Glutamatergic neuron (in vitro differentiated cells): ENCODE data around the gene GAREM2. TPM values are rescaled to one million over a fixed set of nuclear protein-coding genes. Genes with fewer than 3 reads are reported as not detected.

Experiments
- DNase-seq: peaks from one replicate; pipeline ENCODE4 v3.0.0; 2022
- H3K27ac Mint-ChIP-seq: one replicate; pipeline ENCODE4 v1.8.0; 2020; ENCODE audit warnings: mild to moderate bottlenecking, mixed read lengths, inconsistent platforms; ENCODE audit not compliant: unreplicated experiment
- H3K27me3 Mint-ChIP-seq: one replicate; pipeline ENCODE4 v1.8.0; 2020; ENCODE audit warnings: mild to moderate bottlenecking, moderate library complexity, mixed read lengths, inconsistent platforms; ENCODE audit not compliant: unreplicated experiment
- H3K36me3 Mint-ChIP-seq: one replicate; pipeline ENCODE4 v1.8.0; 2020; ENCODE audit warnings: mild to moderate bottlenecking, mixed read lengths, inconsistent platforms; ENCODE audit not compliant: unreplicated experiment
- H3K4me1 Mint-ChIP-seq: one replicate; pipeline ENCODE4 v1.8.0; 2020; ENCODE audit warnings: mild to moderate bottlenecking, low read depth, mixed read lengths, inconsistent platforms; ENCODE audit not compliant: unreplicated experiment
- H3K4me3 Mint-ChIP-seq: one replicate; pipeline ENCODE4 v1.8.0; 2020; ENCODE audit warnings: mild to moderate bottlenecking, mixed read lengths, inconsistent platforms; ENCODE audit not compliant: unreplicated experiment
- H3K9me3 Mint-ChIP-seq: one replicate; pipeline ENCODE4 v1.8.0; 2020; ENCODE audit warnings: mild to moderate bottlenecking, moderate library complexity, mixed read lengths, inconsistent platforms; ENCODE audit not compliant: unreplicated experiment
- CTCF ChIP-seq: fragments of 200-600 bp; sonication (generic); IDR thresholded peaks from one replicate; pipeline ENCODE4 v1.5.0; 2021; ENCODE audit not compliant: partially characterized antibody, unreplicated experiment
- total RNA-seq: library from RNA; stranded (reverse); fragmentation: NEBNext Ultra II Directional; extraction: Animal tissue kit (Norgen Biotek cat#: 25700); gene quantifications from one replicate; pipeline ENCODE4 v1.2.1, GENCODE V29; 2021; ENCODE audit not compliant: unreplicated experiment

The GAREM2 gene
- total RNA-seq, 1 donor from 2014 or later, result 49.3 TPM

GRCh38 chr2:26214759-26215158 is 41.9 kb downstream of the GAREM2 start:
- peaks cover 13% of the 10 kb centered on the region for H3K36me3 Mint-ChIP-seq
- no peak overlapping the region for H3K4me3 Mint-ChIP-seq
- H3K27me3 Mint-ChIP-seq, result peaks cover 2% of the 10 kb centered on the region
- no peaks in the 10 kb centered on the region for H3K4me1 Mint-ChIP-seq
- no peak overlapping the region for H3K27ac Mint-ChIP-seq
- TF ChIP-seq CTCF, result no peak
- no peak for DNase-seq
- H3K9me3 Mint-ChIP-seq, result peaks cover 3% of the 10 kb centered on the region

- no peak for TF ChIP-seq CTCF
- Mint-ChIP-seq H3K9me3 (peaks cover 3% of the 10 kb centered on the region), H3K27ac (no peak overlapping the region), H3K27me3 (peaks cover 2% of the 10 kb centered on the region), H3K4me1 (no peaks in the 10 kb centered on the region), H3K4me3 (no peak overlapping the region), H3K36me3 (peaks cover 13% of the 10 kb centered on the region)
- DNase-seq, result no peak
These were observed 42.9 kb downstream of the GAREM2 start for GRCh38 chr2:26215833-26216232.

- no peak for DNase-seq
- TF ChIP-seq CTCF, result no peak
- Mint-ChIP-seq H3K9me3 (peaks cover 3% of the 10 kb centered on the region), H3K27ac (no peak overlapping the region), H3K4me3 (no peak overlapping the region), H3K27me3 (peaks cover 2% of the 10 kb centered on the region), H3K36me3 (peaks cover 13% of the 10 kb centered on the region), H3K4me1 (no peaks in the 10 kb centered on the region)
These were observed 43.7 kb downstream of the GAREM2 start for GRCh38 chr2:26216587-26216986.

GRCh38 chr2:26217720-26218119 is 44.8 kb downstream of the GAREM2 start:
- no peak for TF ChIP-seq CTCF
- Mint-ChIP-seq H3K9me3 (peaks cover 3% of the 10 kb centered on the region), H3K4me1 (no peaks in the 10 kb centered on the region), H3K27ac (no peak overlapping the region), H3K4me3 (no peak overlapping the region), H3K27me3 (peaks cover 2% of the 10 kb centered on the region), H3K36me3 (peaks cover 13% of the 10 kb centered on the region)
- no peak for DNase-seq

- Mint-ChIP-seq H3K4me3 (no peak overlapping the region), H3K27ac (no peak overlapping the region), H3K27me3 (no peaks in the 10 kb centered on the region), H3K4me1 (no peaks in the 10 kb centered on the region), H3K36me3 (peaks cover 10% of the 10 kb centered on the region), H3K9me3 (peaks cover 1% of the 10 kb centered on the region)
- TF ChIP-seq CTCF, result no peak
- no peak for DNase-seq
These were observed 50.1 kb downstream of the GAREM2 start for GRCh38 chr2:26223018-26223417.
